GM12891 (cell line): ENCODE measurements around the gene C11orf97.

Source experiments
- POLR2A ChIP-seq: IDR thresholded peaks from 2 replicates; pipeline ENCODE4 v1.6.1; 2011; ENCODE audit warnings: low read depth, low read length, control low read depth
- POLR2AphosphoS5 ChIP-seq: IDR thresholded peaks from 2 replicates; pipeline ENCODE4 v1.6.1; 2011; ENCODE audit warnings: low read depth, low read length, control low read depth
- SPI1 ChIP-seq: IDR thresholded peaks from 2 replicates; pipeline ENCODE4 v1.6.1; 2011; ENCODE audit warnings: low read depth, low read length, control low read depth
- TAF1 ChIP-seq: IDR thresholded peaks from 2 replicates; pipeline ENCODE4 v1.6.1; 2011; ENCODE audit warnings: low read depth, low read length, control low read depth

DNA sequence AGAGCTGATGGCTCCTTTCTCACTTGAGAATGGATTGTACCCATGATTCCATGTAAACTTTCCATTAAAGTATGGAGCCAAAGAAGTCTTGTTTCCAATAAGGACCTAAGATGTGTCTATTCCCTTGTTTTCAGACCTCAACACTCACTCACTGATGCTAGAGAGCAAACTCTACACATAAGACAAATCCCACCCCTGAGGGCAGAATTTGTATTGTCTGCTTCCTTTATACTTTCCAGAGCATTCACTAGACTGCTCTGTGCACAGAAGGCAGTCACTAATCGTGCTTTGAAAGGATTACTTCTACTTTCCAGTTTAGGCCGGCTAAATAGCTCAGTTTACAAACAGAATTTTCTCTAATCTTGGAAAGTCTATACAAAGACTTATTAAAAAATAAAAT, 12.1 kb upstream of the C11orf97 start:
- TF ChIP-seq SPI1 (no peak), POLR2AphosphoS5 (no peak), POLR2A (no peak), TAF1 (no peak)
